ENCODE measurements around the gene STAG1. TPM values are rescaled to one million over a fixed set of nuclear protein-coding genes. Genes with fewer than 3 reads are reported as not detected.

Gene STAG1
- total and polyA plus RNA-seq, 2 of the 13 experiments (the other 11 are each of a cell fraction or from before 2014, with no cell fraction given) = 6.2 to 25.9 TPM

- TF ChIP-seq ZNF10 (CRISPR knock-in tag; IDR thresholded peaks at IDR 0.05; ENCODE audit: borderline replicate concordance, low read depth) = no peak
- no peak for TF ChIP-seq ZNF891 (CRISPR knock-in tag; IDR thresholded peaks at IDR 0.05)
- no peak for TF ChIP-seq ZNF331 (CRISPR knock-in tag; IDR thresholded peaks at IDR 0.05)
Measured at GRCh38 chr3:136720091-136720490, 32.1 kb downstream of the STAG1 start (continued).

- ATAC-seq = no peak
- CTCF ChIA-PET (ENCODE audit: low intra/inter-chr PET ratio, low total read pairs) = no interaction called here
- no peak for DNase-seq (ENCODE audit: low spot score)
Measured at GRCh38 chr3:136716629-136717028, 35.5 kb downstream of the STAG1 start.

GRCh38 chr3:136714020-136714419, 38.2 kb downstream of the STAG1 start:
- H3K4me1 ChIP-seq (ENCODE audit: insufficient read depth, low read length) = peaks cover 23% of the 10 kb centered on the region

More at GRCh38 chr3:136716629-136717028, 35.5 kb downstream of the STAG1 start:
- Histone ChIP-seq H3K9me3 (ENCODE audit: low read length) (no peaks in the 10 kb centered on the region), H3K79me2 (ENCODE audit: insufficient read depth, low read length) (peaks cover 62% of the 10 kb centered on the region), H4K20me1 (ENCODE audit: insufficient read depth, low read length) (no peaks in the 10 kb centered on the region; the same call in 1 of the 2 replicates), H3K9ac (ENCODE audit: insufficient read depth, low read depth, low read length) (no peak overlapping the region), H3K36me3 (replicated peaks in 1 of 2; ENCODE audit: control insufficient read depth in 1 of 2, insufficient read depth in 2 of 2, low read length in 2 of 2) (no peaks in the 10 kb centered on the region; a peak in 1 of 5 replicates), H3K4me1 (ENCODE audit: insufficient read depth, low read length) (peaks cover 7% of the 10 kb centered on the region), H2AFZ (ENCODE audit: low read length) (no peak overlapping the region), H3K4me2 (ENCODE audit: low read depth, low read length) (no peak overlapping the region), H3K27me3 (ENCODE audit: control insufficient read depth in 1 of 2, insufficient read depth in 2 of 2, low read length in 2 of 2) (no peaks in the 10 kb centered on the region), H3K4me3 (replicated peaks in 1 of 3; ENCODE audit: insufficient read depth in 1 of 3, low read depth in 2 of 3, low read length in 3 of 3) (no peak overlapping the region), H3K27ac (ENCODE audit: extremely low read length, insufficient read depth, low read length) (no peak overlapping the region)
- 94% methylated on average over 1 of the region's 1 CpG for WGBS (ENCODE audit: low lambda C conversion rate)
- TF ChIP-seq ZNF572 (CRISPR knock-in tag; IDR thresholded peaks at IDR 0.05) = no peak
- TF ChIP-seq FOXK2 (IDR thresholded peaks at IDR 0.05) = no peak
- intact Hi-C loops (cut with micrococcal nuclease; ENCODE audit: unreplicated experiment) = no loop called here
- POLR2A ChIA-PET = no interaction called here
- BruUV-seq (replicated peaks) = no TSS peak
- in situ Hi-C loops (cut with HindIII; ENCODE audit: extremely low pct_ligation_motif_present, low pct_unique_long_range_greater_than_20kb) = no loop called here
- no peak for FAIRE-seq

More at GRCh38 chr3:136714020-136714419, 38.2 kb downstream of the STAG1 start:
- no TSS peak for BruUV-seq (replicated peaks)
- H4K20me1 ChIP-seq (ENCODE audit: insufficient read depth, low read length) = no peaks in the 10 kb centered on the region
- ChIA-PET POLR2A (no interaction called here), CTCF (ENCODE audit: low intra/inter-chr PET ratio, low total read pairs) (no interaction called here)
- ATAC-seq (no peak), DNase-seq (ENCODE audit: low spot score) (no peak), FAIRE-seq (no peak)
- WGBS (ENCODE audit: low lambda C conversion rate) = 90% methylated on average over 6 of the region's 6 CpGs
- peaks cover 68% of the 10 kb centered on the region for H3K79me2 ChIP-seq (ENCODE audit: insufficient read depth, low read length)
- no peaks in the 10 kb centered on the region for H3K9me3 ChIP-seq (ENCODE audit: low read length)
- intact Hi-C loops (cut with micrococcal nuclease; ENCODE audit: unreplicated experiment) (no loop called here), in situ Hi-C loops (cut with HindIII; ENCODE audit: extremely low pct_ligation_motif_present, low pct_unique_long_range_greater_than_20kb) (no loop called here)
- no peak overlapping the region for H3K9ac ChIP-seq (ENCODE audit: insufficient read depth, low read depth, low read length)
- no peak overlapping the region for H3K4me2 ChIP-seq (ENCODE audit: low read depth, low read length)
- TF ChIP-seq E2F1 (CRISPR knock-in tag; IDR thresholded peaks at IDR 0.05) (no peak), RBM39 (IDR thresholded peaks at IDR 0.05; ENCODE audit: low read depth, low read length, poor library complexity, severe bottlenecking) (no peak), ATF3 (CRISPR knock-in tag; IDR thresholded peaks at IDR 0.05) (0 out of 2 replicates have a peak, but pooled peaks have one; percentile 19), HDAC1 (CRISPR knock-in tag; IDR thresholded peaks at IDR 0.05) (0 out of 2 replicates have a peak, but pooled peaks have one; percentile 16), CEBPG (CRISPR knock-in tag; IDR thresholded peaks at IDR 0.05) (peak; percentile 43), CEBPB (IDR thresholded peaks at IDR 0.05; ENCODE audit: borderline replicate concordance, low read depth, low read length) (peak; percentile 69; the same call in 1 of the 2 replicates)
- no peak overlapping the region for H3K4me3 ChIP-seq (replicated peaks in 1 of 3; ENCODE audit: insufficient read depth in 1 of 3, low read depth in 2 of 3, low read length in 3 of 3)
- H2AFZ ChIP-seq (ENCODE audit: low read length) = no peak overlapping the region
- no peaks in the 10 kb centered on the region for H3K27me3 ChIP-seq (ENCODE audit: control insufficient read depth in 1 of 2, insufficient read depth in 2 of 2, low read length in 2 of 2)
- no peaks in the 10 kb centered on the region; a peak in 1 of 5 replicates for H3K36me3 ChIP-seq (replicated peaks in 1 of 2; ENCODE audit: control insufficient read depth in 1 of 2, insufficient read depth in 2 of 2, low read length in 2 of 2)
- H3K27ac ChIP-seq (ENCODE audit: extremely low read length, insufficient read depth, low read length) = no peak overlapping the region

Measured in HepG2 (cell line).